K562 (cell line): ENCODE measurements around the gene RHOA. TPM values are rescaled to one million over a fixed set of nuclear protein-coding genes. Genes with fewer than 3 reads are reported as not detected.

Experiments
- ASH1L ChIP-seq: fragments of 450-650 bp; IDR thresholded peaks from 2 replicates; pipeline ENCODE4 v1.6.1; 2018; ENCODE audit warnings: borderline replicate concordance, mild to moderate bottlenecking, low read depth; ENCODE audit not compliant: partially characterized antibody
- CBX3 ChIP-seq, 2 experiments: IDR thresholded peaks; 1 replicate in 1 of 2; 2 replicates in 1 of 2; pipeline ENCODE4 v1.6.1; 2012; ENCODE audit warnings: inconsistent platforms in 2 of 2, low read length in 2 of 2, borderline replicate concordance in 1 of 2, control low read depth in 1 of 2
- ETV6 ChIP-seq, 3 experiments: fragments of 150-350 bp in 1 of 3; sonication (generic) in 1 of 3; formaldehyde crosslinking in 1 of 3; IDR thresholded peaks; 2 replicates each; pipeline versions ENCODE4 v1.6.1 to v1.8.0; 2014 to 2022; ENCODE audit warnings: borderline replicate concordance in 2 of 3, low read depth in 2 of 3, antibody characterized with exemption in 1 of 3, low read length in 1 of 3, mild to moderate bottlenecking in 1 of 3, missing genetic modification reagents in 1 of 3
- GATAD2A ChIP-seq: fragments of 450-650 bp; IDR thresholded peaks from 2 replicates; pipeline ENCODE4 v1.6.1; 2017
- HOXB6 ChIP-seq: fragments of 250-450 bp; sonication (Bioruptor Pico); IDR thresholded peaks from 2 replicates; pipeline ENCODE4 v1.5.1; 2022; ENCODE audit warnings: mild to moderate bottlenecking, borderline replicate concordance
- LEF1 ChIP-seq: fragments of 450-650 bp; IDR thresholded peaks from 2 replicates; pipeline ENCODE4 v1.6.1; 2016; ENCODE audit warnings: mild to moderate bottlenecking
- MCM2 ChIP-seq: fragments of 450-650 bp; IDR thresholded peaks from 2 replicates; pipeline ENCODE4 v1.6.1; 2017; ENCODE audit warnings: low read depth, mild to moderate bottlenecking
- NR2F6 ChIP-seq: fragments of 450-650 bp; formaldehyde crosslinking; IDR thresholded peaks from 2 replicates; pipeline ENCODE4 v1.4.0; 2020; ENCODE audit warnings: mild to moderate bottlenecking
- PHB2 ChIP-seq: fragments of 450-650 bp; IDR thresholded peaks from 2 replicates; pipeline ENCODE4 v1.6.1; 2017; ENCODE audit warnings: low read depth
- SIX5 ChIP-seq, 2 experiments: IDR thresholded peaks; 2 replicates each; pipeline ENCODE4 v1.6.1; 2011; ENCODE audit warnings: low read length in 2 of 2, borderline replicate concordance in 1 of 2, low read depth in 1 of 2, mild to moderate bottlenecking in 1 of 2, moderate library complexity in 1 of 2; ENCODE audit not compliant: insufficient read depth in 1 of 2
- SMAD3 ChIP-seq: fragments of 450-650 bp; formaldehyde crosslinking; conservative IDR thresholded peaks from 2 replicates; pipeline ENCODE4 v1.4.0; 2020; ENCODE audit warnings: mild to moderate bottlenecking
- SUPT5H ChIP-seq: fragments of 450-650 bp; IDR thresholded peaks from 2 replicates; pipeline ENCODE4 v1.6.1; 2016
- TCF3 ChIP-seq: sonication (generic); formaldehyde crosslinking; IDR thresholded peaks from 2 replicates; pipeline ENCODE4 v1.4.0; 2020; ENCODE audit warnings: mild to moderate bottlenecking, missing genetic modification reagents
- WHSC1 ChIP-seq: IDR thresholded peaks from one replicate; pipeline ENCODE4 v1.6.1; 2012; ENCODE audit warnings: low read length, control low read depth, inconsistent platforms
- ZNF143 ChIP-seq: sonication (generic); formaldehyde crosslinking; IDR thresholded peaks from 2 replicates; pipeline ENCODE4 v1.9.0; 2022; ENCODE audit warnings: mild to moderate bottlenecking, missing genetic modification reagents
- ZNF764 ChIP-seq: fragments of 250-450 bp; sonication (Bioruptor Pico); IDR thresholded peaks from 2 replicates; pipeline ENCODE4 v1.4.0; 2020; ENCODE audit warnings: low read depth, mild to moderate bottlenecking, moderate library complexity
- polyA plus RNA-seq, 8 experiments: library from polyadenylated mRNA; depleted of rRNA in 4 of 8; stranded (reverse) in 5 of 8; unstranded in 3 of 8; fragments of >200 nt; fragmentation: Nextera tagmentation in 2 of 8; fragmentation: Illumina TruSeq in 1 of 8; extraction: Ambion mirVana in 2 of 8; extraction: Trizol in 1 of 8; gene quantifications; 2 replicates each; pipeline versions ENCODE4 v1.2.1 to v1.2.3, GENCODE V29; 2011 to 2014; ENCODE audit warnings: inconsistent platforms in 1 of 8, missing spikeins in 1 of 8
- total RNA-seq, 7 experiments: library from RNA; depleted of rRNA in 6 of 7; stranded (reverse); fragments of >200 nt in 6 of 7; fragmentation: Illumina TruSeq in 2 of 7; extraction: Trizol in 2 of 7; gene quantifications; 2 replicates each; pipeline versions ENCODE4 v1.2.1 to v1.2.3, GENCODE V29; 2011 to 2021; ENCODE audit warnings: low replicate concordance in 1 of 7
- TF ChIP-seq, protein P1 (sequence below): fragments of 450-650 bp; IDR thresholded peaks from 2 replicates; pipeline ENCODE4 v1.7.0; 2016; ENCODE audit warnings: borderline replicate concordance
- TF ChIP-seq, protein P2 (sequence below): fragments of 250-450 bp; sonication (Bioruptor Pico); IDR thresholded peaks from 2 replicates; pipeline ENCODE4 v1.4.0; 2020; ENCODE audit warnings: mild to moderate bottlenecking
- TF ChIP-seq, protein P3 (sequence below): fragments of 200-400 bp; formaldehyde crosslinking; IDR thresholded peaks from 2 replicates; pipeline ENCODE4 v1.6.1; 2017; ENCODE audit warnings: mild to moderate bottlenecking, low read depth, low read length, moderate library complexity
- TF ChIP-seq, protein P4 (sequence below), 2 experiments: IDR thresholded peaks; 2 replicates each; pipeline ENCODE4 v1.6.1; 2012; ENCODE audit warnings: improper control_type of control experiment in 2 of 2, low read depth in 2 of 2, low read length in 2 of 2, borderline replicate concordance in 1 of 2

Gene RHOA
- total and polyA plus RNA-seq, 9 of the 15 experiments (the other 6 are each of a cell fraction or from before 2014, with no cell fraction given): 136 to 540 (median 236) TPM

DNA sequence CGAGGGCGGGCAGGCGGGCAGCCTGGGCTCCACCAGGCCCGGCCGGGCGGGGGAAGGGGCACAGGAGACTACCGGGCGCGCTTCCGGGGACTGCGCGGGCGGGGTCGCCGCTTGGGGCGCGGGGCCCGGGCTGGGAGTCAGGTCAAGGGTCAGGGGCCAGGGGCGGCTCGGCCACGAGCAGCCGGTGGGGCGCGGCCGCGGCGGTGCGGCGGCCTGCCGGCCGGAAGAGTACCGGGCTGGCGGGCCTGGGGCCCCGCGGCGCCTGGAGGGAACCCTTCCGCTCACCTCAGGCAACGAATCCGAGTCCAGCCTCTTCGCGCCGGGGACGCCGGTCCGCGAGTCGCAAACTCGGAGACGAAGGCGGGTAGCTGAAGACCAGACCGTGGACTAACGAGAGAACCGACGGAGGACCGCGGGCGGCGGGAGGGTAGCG lies 225 bp downstream of the RHOA start (continued):
- TF ChIP-seq, protein P1, sequence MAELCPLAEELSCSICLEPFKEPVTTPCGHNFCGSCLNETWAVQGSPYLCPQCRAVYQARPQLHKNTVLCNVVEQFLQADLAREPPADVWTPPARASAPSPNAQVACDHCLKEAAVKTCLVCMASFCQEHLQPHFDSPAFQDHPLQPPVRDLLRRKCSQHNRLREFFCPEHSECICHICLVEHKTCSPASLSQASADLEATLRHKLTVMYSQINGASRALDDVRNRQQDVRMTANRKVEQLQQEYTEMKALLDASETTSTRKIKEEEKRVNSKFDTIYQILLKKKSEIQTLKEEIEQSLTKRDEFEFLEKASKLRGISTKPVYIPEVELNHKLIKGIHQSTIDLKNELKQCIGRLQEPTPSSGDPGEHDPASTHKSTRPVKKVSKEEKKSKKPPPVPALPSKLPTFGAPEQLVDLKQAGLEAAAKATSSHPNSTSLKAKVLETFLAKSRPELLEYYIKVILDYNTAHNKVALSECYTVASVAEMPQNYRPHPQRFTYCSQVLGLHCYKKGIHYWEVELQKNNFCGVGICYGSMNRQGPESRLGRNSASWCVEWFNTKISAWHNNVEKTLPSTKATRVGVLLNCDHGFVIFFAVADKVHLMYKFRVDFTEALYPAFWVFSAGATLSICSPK: no peak
- TF ChIP-seq WHSC1 (no peak), ETV6 (IDR thresholded peaks at IDR 0.05; ENCODE audit: borderline replicate concordance in 1 of 2, low read depth in 2 of 2, low read length in 1 of 2) (no peak), ETV6 (CRISPR knock-in tag; IDR thresholded peaks at IDR 0.05; ENCODE audit: borderline replicate concordance) (peak; percentile 40; the same call in 1 of the 2 replicates), CBX3 (IDR thresholded peaks at IDR 0.05; ENCODE audit: borderline replicate concordance in 1 of 2, low read length in 2 of 2) (0 out of 3 replicates have a peak, but pooled peaks of 1 of the 2 experiments have one; percentile 13), SIX5 (IDR thresholded peaks at IDR 0.05; ENCODE audit: borderline replicate concordance in 1 of 2, insufficient read depth in 1 of 2, low read depth in 1 of 2, low read length in 2 of 2) (no peak), SUPT5H (no peak), ASH1L (no peak), SMAD3 (no peak), NR2F6 (no peak), PHB2 (no peak), ZNF143 (CRISPR knock-in tag) (no peak), GATAD2A (no peak), MCM2 (no peak), ZNF764 (CRISPR knock-in tag) (no peak), HOXB6 (CRISPR knock-in tag) (no peak), LEF1 (no peak), TCF3 (no peak)
- TF ChIP-seq, protein P2, sequence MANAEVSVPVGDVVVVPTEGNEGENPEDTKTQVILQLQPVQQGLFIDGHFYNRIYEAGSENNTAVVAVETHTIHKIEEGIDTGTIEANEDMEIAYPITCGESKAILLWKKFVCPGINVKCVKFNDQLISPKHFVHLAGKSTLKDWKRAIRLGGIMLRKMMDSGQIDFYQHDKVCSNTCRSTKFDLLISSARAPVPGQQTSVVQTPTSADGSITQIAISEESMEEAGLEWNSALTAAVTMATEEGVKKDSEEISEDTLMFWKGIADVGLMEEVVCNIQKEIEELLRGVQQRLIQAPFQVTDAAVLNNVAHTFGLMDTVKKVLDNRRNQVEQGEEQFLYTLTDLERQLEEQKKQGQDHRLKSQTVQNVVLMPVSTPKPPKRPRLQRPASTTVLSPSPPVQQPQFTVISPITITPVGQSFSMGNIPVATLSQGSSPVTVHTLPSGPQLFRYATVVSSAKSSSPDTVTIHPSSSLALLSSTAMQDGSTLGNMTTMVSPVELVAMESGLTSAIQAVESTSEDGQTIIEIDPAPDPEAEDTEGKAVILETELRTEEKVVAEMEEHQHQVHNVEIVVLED (CRISPR knock-in tag): no peak
- TF ChIP-seq, protein P3, sequence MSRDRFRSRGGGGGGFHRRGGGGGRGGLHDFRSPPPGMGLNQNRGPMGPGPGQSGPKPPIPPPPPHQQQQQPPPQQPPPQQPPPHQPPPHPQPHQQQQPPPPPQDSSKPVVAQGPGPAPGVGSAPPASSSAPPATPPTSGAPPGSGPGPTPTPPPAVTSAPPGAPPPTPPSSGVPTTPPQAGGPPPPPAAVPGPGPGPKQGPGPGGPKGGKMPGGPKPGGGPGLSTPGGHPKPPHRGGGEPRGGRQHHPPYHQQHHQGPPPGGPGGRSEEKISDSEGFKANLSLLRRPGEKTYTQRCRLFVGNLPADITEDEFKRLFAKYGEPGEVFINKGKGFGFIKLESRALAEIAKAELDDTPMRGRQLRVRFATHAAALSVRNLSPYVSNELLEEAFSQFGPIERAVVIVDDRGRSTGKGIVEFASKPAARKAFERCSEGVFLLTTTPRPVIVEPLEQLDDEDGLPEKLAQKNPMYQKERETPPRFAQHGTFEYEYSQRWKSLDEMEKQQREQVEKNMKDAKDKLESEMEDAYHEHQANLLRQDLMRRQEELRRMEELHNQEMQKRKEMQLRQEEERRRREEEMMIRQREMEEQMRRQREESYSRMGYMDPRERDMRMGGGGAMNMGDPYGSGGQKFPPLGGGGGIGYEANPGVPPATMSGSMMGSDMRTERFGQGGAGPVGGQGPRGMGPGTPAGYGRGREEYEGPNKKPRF: no peak
- TF ChIP-seq, protein P4, sequence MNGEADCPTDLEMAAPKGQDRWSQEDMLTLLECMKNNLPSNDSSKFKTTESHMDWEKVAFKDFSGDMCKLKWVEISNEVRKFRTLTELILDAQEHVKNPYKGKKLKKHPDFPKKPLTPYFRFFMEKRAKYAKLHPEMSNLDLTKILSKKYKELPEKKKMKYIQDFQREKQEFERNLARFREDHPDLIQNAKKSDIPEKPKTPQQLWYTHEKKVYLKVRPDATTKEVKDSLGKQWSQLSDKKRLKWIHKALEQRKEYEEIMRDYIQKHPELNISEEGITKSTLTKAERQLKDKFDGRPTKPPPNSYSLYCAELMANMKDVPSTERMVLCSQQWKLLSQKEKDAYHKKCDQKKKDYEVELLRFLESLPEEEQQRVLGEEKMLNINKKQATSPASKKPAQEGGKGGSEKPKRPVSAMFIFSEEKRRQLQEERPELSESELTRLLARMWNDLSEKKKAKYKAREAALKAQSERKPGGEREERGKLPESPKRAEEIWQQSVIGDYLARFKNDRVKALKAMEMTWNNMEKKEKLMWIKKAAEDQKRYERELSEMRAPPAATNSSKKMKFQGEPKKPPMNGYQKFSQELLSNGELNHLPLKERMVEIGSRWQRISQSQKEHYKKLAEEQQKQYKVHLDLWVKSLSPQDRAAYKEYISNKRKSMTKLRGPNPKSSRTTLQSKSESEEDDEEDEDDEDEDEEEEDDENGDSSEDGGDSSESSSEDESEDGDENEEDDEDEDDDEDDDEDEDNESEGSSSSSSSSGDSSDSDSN (IDR thresholded peaks at IDR 0.05; ENCODE audit: borderline replicate concordance in 1 of 2, low read depth in 2 of 2, low read length in 2 of 2): peak; percentile 65 to 78; a peak in 2 of 4 replicates
